GM23338 (cell line): ENCODE data around the gene BCL2.

Source experiments
- EZH2 ChIP-seq: fragments of 200-600 bp; sonication (generic); IDR thresholded peaks from one replicate; pipeline ENCODE4 v1.8.0; 2017; ENCODE audit warnings: antibody characterized with exemption, mild to moderate bottlenecking, low read depth; ENCODE audit not compliant: unreplicated experiment
- ZNF114 ChIP-seq: fragments of 250-450 bp; sonication (Bioruptor Pico); IDR thresholded peaks from 2 replicates; pipeline ENCODE4 v1.5.0; 2020; ENCODE audit warnings: mild to moderate bottlenecking, moderate library complexity
- TF ChIP-seq, protein P1 (sequence below), 2 experiments: fragments of 200-600 bp in 1 of 2; sonication (generic) in 1 of 2; conservative IDR thresholded peaks; 2 replicates each; pipeline versions ENCODE4 v1.5.1 to v1.6.1; 2016 to 2017; ENCODE audit warnings: antibody characterized with exemption in 2 of 2, low read depth in 2 of 2, mild to moderate bottlenecking in 2 of 2, moderate library complexity in 1 of 2
- TF ChIP-seq, protein P2 (sequence below): fragments of 250-450 bp; sonication (Bioruptor Pico); IDR thresholded peaks from 2 replicates; pipeline ENCODE4 v1.5.0; 2020; ENCODE audit warnings: mild to moderate bottlenecking, moderate library complexity

DNA sequence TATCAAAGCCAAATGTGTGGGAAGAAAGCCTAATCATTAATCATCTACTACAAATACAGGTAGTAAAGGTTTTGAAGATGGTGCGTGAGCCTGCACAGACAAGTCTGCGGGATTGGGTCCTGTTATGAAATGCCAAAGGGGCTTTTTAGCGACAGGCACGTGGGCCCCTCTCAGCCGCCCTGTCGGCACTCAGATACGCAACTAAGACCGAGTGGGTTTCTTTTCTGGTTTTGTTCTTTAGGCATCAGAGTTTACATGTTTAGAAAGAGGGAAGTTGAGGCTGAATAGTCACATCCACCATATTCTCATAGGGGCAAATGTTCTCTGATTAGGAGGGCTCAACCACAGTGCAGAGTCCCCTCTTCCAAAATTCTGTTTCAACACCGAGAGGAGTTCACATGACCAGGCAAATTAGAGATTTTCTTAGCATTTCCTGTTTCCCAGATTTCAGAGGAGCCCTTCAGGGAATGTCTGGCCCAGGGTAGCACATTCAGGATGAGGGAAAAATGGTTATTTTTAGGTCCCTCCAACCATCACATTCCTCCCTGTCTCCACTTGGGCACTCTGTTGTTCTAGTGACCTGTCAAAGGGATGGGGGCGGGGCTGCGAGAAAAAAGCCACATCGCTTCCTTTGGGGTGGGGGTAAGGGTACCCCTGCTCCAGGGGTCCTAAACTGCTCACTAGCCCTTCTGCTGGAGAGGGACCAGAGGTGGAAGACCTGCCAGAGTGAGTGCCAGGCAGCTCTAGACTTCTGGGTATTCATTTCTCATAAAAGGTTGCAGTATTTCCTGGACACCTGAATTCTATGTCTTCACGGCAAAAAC, 159.2 kb downstream of the BCL2 start:
- TF ChIP-seq, protein P1, sequence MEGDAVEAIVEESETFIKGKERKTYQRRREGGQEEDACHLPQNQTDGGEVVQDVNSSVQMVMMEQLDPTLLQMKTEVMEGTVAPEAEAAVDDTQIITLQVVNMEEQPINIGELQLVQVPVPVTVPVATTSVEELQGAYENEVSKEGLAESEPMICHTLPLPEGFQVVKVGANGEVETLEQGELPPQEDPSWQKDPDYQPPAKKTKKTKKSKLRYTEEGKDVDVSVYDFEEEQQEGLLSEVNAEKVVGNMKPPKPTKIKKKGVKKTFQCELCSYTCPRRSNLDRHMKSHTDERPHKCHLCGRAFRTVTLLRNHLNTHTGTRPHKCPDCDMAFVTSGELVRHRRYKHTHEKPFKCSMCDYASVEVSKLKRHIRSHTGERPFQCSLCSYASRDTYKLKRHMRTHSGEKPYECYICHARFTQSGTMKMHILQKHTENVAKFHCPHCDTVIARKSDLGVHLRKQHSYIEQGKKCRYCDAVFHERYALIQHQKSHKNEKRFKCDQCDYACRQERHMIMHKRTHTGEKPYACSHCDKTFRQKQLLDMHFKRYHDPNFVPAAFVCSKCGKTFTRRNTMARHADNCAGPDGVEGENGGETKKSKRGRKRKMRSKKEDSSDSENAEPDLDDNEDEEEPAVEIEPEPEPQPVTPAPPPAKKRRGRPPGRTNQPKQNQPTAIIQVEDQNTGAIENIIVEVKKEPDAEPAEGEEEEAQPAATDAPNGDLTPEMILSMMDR (conservative IDR thresholded peaks at IDR 0.05; ENCODE audit: low read depth in 2 of 2): no peak
- TF ChIP-seq EZH2: no peak
- TF ChIP-seq, protein P2, sequence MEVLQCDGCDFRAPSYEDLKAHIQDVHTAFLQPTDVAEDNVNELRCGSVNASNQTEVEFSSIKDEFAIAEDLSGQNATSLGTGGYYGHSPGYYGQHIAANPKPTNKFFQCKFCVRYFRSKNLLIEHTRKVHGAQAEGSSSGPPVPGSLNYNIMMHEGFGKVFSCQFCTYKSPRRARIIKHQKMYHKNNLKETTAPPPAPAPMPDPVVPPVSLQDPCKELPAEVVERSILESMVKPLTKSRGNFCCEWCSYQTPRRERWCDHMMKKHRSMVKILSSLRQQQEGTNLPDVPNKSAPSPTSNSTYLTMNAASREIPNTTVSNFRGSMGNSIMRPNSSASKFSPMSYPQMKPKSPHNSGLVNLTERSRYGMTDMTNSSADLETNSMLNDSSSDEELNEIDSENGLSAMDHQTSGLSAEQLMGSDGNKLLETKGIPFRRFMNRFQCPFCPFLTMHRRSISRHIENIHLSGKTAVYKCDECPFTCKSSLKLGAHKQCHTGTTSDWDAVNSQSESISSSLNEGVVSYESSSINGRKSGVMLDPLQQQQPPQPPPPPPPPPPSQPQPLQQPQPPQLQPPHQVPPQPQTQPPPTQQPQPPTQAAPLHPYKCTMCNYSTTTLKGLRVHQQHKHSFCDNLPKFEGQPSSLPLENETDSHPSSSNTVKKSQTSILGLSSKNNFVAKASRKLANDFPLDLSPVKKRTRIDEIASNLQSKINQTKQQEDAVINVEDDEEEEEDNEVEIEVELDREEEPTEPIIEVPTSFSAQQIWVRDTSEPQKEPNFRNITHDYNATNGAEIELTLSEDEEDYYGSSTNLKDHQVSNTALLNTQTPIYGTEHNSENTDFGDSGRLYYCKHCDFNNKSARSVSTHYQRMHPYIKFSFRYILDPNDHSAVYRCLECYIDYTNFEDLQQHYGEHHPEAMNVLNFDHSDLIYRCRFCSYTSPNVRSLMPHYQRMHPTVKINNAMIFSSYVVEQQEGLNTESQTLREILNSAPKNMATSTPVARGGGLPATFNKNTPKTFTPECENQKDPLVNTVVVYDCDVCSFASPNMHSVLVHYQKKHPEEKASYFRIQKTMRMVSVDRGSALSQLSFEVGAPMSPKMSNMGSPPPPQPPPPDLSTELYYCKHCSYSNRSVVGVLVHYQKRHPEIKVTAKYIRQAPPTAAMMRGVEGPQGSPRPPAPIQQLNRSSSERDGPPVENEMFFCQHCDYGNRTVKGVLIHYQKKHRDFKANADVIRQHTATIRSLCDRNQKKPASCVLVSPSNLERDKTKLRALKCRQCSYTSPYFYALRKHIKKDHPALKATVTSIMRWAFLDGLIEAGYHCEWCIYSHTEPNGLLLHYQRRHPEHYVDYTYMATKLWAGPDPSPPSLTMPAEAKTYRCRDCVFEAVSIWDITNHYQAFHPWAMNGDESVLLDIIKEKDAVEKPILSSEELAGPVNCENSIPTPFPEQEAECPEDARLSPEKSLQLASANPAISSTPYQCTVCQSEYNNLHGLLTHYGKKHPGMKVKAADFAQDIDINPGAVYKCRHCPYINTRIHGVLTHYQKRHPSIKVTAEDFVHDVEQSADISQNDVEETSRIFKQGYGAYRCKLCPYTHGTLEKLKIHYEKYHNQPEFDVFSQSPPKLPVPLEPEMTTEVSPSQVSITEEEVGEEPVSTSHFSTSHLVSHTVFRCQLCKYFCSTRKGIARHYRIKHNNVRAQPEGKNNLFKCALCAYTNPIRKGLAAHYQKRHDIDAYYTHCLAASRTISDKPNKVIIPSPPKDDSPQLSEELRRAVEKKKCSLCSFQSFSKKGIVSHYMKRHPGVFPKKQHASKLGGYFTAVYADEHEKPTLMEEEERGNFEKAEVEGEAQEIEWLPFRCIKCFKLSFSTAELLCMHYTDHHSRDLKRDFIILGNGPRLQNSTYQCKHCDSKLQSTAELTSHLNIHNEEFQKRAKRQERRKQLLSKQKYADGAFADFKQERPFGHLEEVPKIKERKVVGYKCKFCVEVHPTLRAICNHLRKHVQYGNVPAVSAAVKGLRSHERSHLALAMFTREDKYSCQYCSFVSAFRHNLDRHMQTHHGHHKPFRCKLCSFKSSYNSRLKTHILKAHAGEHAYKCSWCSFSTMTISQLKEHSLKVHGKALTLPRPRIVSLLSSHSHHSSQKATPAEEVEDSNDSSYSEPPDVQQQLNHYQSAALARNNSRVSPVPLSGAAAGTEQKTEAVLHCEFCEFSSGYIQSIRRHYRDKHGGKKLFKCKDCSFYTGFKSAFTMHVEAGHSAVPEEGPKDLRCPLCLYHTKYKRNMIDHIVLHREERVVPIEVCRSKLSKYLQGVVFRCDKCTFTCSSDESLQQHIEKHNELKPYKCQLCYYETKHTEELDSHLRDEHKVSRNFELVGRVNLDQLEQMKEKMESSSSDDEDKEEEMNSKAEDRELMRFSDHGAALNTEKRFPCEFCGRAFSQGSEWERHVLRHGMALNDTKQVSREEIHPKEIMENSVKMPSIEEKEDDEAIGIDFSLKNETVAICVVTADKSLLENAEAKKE: no peak
- TF ChIP-seq ZNF114 (CRISPR knock-in tag): no peak
